Peyer's patch (tissue), 4 donors: ENCODE data around the gene NEK2.

Experiments used
- CTCF ChIP-seq, 6 experiments: fragments of 450-650 bp in 4 of 6; fragments of 200-600 bp in 2 of 6; sonication (generic) in 1 of 6; IDR thresholded peaks; one replicate each; pipeline ENCODE4 v1.5.1; 2017 to 2019; ENCODE audit warnings: antibody characterized with exemption in 6 of 6, mild to moderate bottlenecking in 3 of 6, moderate library complexity in 1 of 6
- POLR2A ChIP-seq, 2 donors: fragments of 450-650 bp; IDR thresholded peaks; one replicate each; pipeline ENCODE4 v1.5.1; 2017; ENCODE audit warnings: antibody characterized with exemption in 2 of 2, mild to moderate bottlenecking in 2 of 2, moderate library complexity in 2 of 2

DNA sequence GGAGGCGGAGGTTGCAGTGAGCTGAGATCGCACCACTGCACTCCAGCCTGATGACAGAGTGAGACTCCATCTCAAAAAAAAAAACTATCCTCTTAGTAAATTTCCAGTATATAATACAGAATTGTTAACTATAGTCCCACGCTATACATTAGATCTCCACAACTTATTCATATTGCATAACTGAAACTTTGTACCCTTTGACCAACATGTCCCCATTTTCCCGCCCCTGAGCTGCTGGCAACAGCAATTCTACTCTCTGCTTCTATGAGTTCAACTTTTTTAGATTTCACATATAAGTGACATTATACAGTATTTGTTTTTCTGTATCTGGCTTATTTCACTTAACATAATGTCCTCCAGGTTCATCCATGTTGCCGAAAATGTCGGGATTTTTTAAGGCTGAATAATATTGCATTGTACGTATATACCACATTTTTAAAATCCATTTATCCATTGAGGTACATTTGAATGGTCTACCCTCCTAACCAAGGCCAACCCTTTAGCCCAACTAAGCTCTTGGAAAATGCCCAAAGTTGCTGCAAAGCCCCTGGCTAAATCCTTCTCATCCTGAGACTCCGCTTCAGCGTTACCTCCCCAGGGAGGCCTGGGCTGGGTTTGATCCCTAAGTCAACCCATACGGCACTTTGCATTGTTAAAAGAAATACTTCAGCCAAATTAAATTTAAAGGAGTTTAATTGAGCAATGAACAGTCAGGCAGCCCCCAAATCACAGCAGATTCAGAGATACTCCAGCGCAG lies 34.2 kb downstream of the NEK2 start:
- TF ChIP-seq CTCF (IDR thresholded peaks at IDR 0.05) (no peak), POLR2A (IDR thresholded peaks at IDR 0.05) (no peak)
